ENCODE data around the gene TMEM255A. TPM values are rescaled to one million over a fixed set of nuclear protein-coding genes. Genes with fewer than 3 reads are reported as not detected.

The TMEM255A gene
- total RNA-seq, 4 donors from 2014 or later, result 0.16 to 1.3 (median 0.56) TPM; not detected in 1

GRCh38 chrX:120244395-120244734, 66.9 kb downstream of the TMEM255A start:
- in situ Hi-C loops (cut with MboI; ENCODE audit: low sequenced_read_pairs in 4 of 4), result loop anchor here in 2 of 4 donors (25.0 kb wide), 1 partner anchor 218 kb away; the partner anchor contains the start of gene LAMP2 (in 2 of the 2)
- no peaks in the 10 kb centered on the region for H3K9me3 ChIP-seq
- peak overlapping the region; percentile 78 to 92 (median 84) for H3K27ac ChIP-seq
- ATAC-seq, result peak in 1 of 2 donors; percentile 21
- no peak for DNase-seq
- H3K4me1 ChIP-seq, result peaks cover 7 to 10% of the 10 kb centered on the region in 2 donors
- peak overlapping the region; percentile 72 to 87 (median 78) for H3K4me3 ChIP-seq
- intact Hi-C loops (cut with DNase I; ENCODE audit: low total_unique reads), result loop anchor here (10.0 kb wide), 1 partner anchor 300 kb away; the partner anchor contains the start of gene NKAP
- H3K36me3 ChIP-seq, result no peaks in the 10 kb centered on the region
- no peak for TF ChIP-seq POLR2A (IDR thresholded peaks at IDR 0.05)
- TF ChIP-seq, protein P1, sequence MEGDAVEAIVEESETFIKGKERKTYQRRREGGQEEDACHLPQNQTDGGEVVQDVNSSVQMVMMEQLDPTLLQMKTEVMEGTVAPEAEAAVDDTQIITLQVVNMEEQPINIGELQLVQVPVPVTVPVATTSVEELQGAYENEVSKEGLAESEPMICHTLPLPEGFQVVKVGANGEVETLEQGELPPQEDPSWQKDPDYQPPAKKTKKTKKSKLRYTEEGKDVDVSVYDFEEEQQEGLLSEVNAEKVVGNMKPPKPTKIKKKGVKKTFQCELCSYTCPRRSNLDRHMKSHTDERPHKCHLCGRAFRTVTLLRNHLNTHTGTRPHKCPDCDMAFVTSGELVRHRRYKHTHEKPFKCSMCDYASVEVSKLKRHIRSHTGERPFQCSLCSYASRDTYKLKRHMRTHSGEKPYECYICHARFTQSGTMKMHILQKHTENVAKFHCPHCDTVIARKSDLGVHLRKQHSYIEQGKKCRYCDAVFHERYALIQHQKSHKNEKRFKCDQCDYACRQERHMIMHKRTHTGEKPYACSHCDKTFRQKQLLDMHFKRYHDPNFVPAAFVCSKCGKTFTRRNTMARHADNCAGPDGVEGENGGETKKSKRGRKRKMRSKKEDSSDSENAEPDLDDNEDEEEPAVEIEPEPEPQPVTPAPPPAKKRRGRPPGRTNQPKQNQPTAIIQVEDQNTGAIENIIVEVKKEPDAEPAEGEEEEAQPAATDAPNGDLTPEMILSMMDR (IDR thresholded peaks at IDR 0.05 in 4 of 5, conservative IDR thresholded peaks at IDR 0.05 in 1 of 5), result no peak
- H3K27me3 ChIP-seq, result no peaks in the 10 kb centered on the region

DNA sequence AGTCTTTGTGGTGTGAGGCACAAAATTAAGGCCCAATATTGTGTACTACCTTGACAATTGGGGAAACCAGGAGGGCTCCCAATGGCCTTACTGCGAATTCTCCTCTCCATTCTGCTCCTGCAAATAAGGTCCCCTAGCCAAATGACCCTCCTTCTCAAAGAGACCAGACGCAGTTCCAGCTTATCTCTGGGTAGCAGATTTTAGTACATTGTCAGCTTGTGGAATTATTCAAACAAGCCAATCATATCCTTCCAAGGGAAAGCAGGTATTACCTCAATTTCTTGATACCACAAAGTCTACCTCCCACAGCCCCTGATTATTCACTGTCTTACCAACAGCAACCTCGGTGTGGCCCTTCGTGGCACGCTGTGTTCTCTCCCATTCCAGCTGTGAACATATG, 68.4 kb downstream of the TMEM255A start:
- no peaks in the 10 kb centered on the region for H3K27me3 ChIP-seq
- no peaks in the 10 kb centered on the region for H3K36me3 ChIP-seq
- no peak for DNase-seq
- peaks cover 7 to 10% of the 10 kb centered on the region in 2 donors for H3K4me1 ChIP-seq
- no peak for TF ChIP-seq POLR2A (IDR thresholded peaks at IDR 0.05)
- TF ChIP-seq, protein P1 (IDR thresholded peaks at IDR 0.05 in 4 of 5, conservative IDR thresholded peaks at IDR 0.05 in 1 of 5), result no peak
- no peak overlapping the region for H3K4me3 ChIP-seq
- no peak overlapping the region for H3K27ac ChIP-seq
- no peaks in the 10 kb centered on the region for H3K9me3 ChIP-seq
- intact Hi-C loops (cut with DNase I; ENCODE audit: low total_unique reads) (loop anchor here (10.0 kb wide), 1 partner anchor 298 kb away; the partner anchor contains the start of gene NKAP), in situ Hi-C loops (cut with MboI; ENCODE audit: low sequenced_read_pairs in 4 of 4) (loop anchor here in 2 of 4 donors (25.0 kb wide), 1 partner anchor 219 kb away; the partner anchor contains the start of gene LAMP2 (in 2 of the 2))
- no peak for ATAC-seq

DNA sequence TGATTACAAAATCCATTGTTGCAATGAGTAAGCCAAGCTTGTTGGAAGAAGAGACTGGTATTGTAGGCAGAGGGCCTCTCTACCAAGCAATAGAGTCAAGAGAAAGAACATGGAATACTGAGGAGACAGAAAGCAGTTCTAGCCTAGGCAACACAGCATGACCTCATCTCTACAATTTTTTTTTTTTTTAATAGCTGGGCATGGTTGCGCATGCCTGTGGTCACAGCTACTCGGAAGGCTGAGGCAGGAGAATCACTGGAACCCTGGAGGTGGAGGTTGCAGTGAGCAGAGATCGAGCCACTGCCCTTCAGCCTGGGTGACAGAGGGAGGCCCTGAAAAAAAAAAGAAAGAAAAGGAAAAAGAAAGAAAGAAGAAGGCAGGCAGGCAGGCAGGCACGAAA, 72.3 kb downstream of the TMEM255A start:
- H3K4me3 ChIP-seq, result no peak overlapping the region
- no peaks in the 10 kb centered on the region for H3K9me3 ChIP-seq
- TF ChIP-seq, protein P1 (IDR thresholded peaks at IDR 0.05 in 4 of 5, conservative IDR thresholded peaks at IDR 0.05 in 1 of 5), result no peak
- no peak for TF ChIP-seq POLR2A (IDR thresholded peaks at IDR 0.05)
- peaks cover 5 to 8% of the 10 kb centered on the region in 2 donors for H3K4me1 ChIP-seq
- intact Hi-C loops (cut with DNase I; ENCODE audit: low total_unique reads), result no loop called here
- in situ Hi-C loops (cut with MboI; ENCODE audit: low sequenced_read_pairs in 4 of 4), result loop anchor here in 2 of 4 donors (25.0 kb wide), 1 partner anchor 223 kb away; the partner anchor contains the start of gene LAMP2 (in 2 of the 2)
- ATAC-seq (no peak), DNase-seq (no peak)
- no peaks in the 10 kb centered on the region for H3K27me3 ChIP-seq
- H3K36me3 ChIP-seq, result no peaks in the 10 kb centered on the region
- H3K27ac ChIP-seq, result no peak overlapping the region

- H3K27ac ChIP-seq, result no peak overlapping the region
- ATAC-seq (no peak), DNase-seq (no peak)
- no peak overlapping the region for H3K4me3 ChIP-seq
- H3K9me3 ChIP-seq, result no peaks in the 10 kb centered on the region
- TF ChIP-seq, protein P1 (IDR thresholded peaks at IDR 0.05 in 4 of 5, conservative IDR thresholded peaks at IDR 0.05 in 1 of 5), result no peak
- no peak for TF ChIP-seq POLR2A (IDR thresholded peaks at IDR 0.05)
- no peaks in the 10 kb centered on the region for H3K36me3 ChIP-seq
- H3K27me3 ChIP-seq, result no peaks in the 10 kb centered on the region
- in situ Hi-C loops (cut with MboI; ENCODE audit: low sequenced_read_pairs in 4 of 4), result loop anchor here in 2 of 4 donors (25.0 kb wide), 1 partner anchor 225 kb away; the partner anchor contains the start of gene LAMP2 (in 2 of the 2)
- intact Hi-C loops (cut with DNase I; ENCODE audit: low total_unique reads), result no loop called here
- H3K4me1 ChIP-seq, result no peaks in the 10 kb centered on the region
Measured at GRCh38 chrX:120236687-120237479, 74.4 kb downstream of the TMEM255A start.

Measured in gastrocnemius medialis (tissue), 4 donors.